Adipose tissue (tissue), 3 donors: ENCODE results near the gene APBB2. TPM values are rescaled to one million over a fixed set of nuclear protein-coding genes. Genes with fewer than 3 reads are reported as not detected.

Experiments
- H3K27ac ChIP-seq: one replicate; pipeline ENCODE4 v1.5.1; 2013; ENCODE audit warnings: low read depth, low read length
- WGBS, 3 donors: extraction: QIAGEN DNeasy Blood & Tissue Kit; methylation state at CpG; one replicate each; pipeline ENCODE4 v1.1.7; 2013; 5-methylcytosine and 5-hydroxymethylcytosine counted together
- polyA plus RNA-seq, 3 donors: library from polyadenylated mRNA; stranded (reverse); fragments of 200-250 nt; gene quantifications; one replicate each; pipeline ENCODE4 v1.2.3, GENCODE V29; 2013
- donor health status: healthy with polysubstance abuse.
- donor health status: Bipolar disorder and iron deficiency.
- donor health status: healthy.

Gene APBB2
- polyA plus RNA-seq, 3 donors: 6.1 to 36.6 (median 27.3) TPM

DNA sequence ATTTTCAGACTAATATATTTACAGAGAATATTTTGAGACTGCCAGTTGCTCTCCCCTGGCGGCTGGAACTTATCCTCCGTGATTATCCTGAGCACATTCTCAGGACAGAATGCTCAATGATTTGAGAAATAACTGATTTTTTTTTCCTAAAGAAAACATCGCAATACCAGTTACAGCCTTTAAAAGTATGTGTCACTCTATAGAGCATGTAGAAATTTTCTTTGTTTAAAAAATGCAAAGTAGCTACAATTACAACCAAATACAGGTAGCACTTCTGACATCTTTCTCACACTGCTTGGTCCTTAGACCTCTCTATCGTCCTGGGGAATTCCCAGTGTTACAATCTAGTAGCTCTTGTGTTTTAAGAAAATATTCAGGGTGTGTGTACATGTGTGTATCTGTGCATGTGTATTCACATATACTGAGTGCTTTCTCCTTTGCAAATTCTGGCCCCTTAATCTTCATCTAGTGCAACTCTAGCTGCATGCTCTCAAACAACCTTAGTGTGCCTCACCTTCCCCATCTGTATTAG, 13.8 kb downstream of the APBB2 start:
- H3K27ac ChIP-seq: no peak overlapping the region
- WGBS, 3 donors: 81 to 88% (median 82%) methylated on average over 4 of the region's 4 CpGs

DNA sequence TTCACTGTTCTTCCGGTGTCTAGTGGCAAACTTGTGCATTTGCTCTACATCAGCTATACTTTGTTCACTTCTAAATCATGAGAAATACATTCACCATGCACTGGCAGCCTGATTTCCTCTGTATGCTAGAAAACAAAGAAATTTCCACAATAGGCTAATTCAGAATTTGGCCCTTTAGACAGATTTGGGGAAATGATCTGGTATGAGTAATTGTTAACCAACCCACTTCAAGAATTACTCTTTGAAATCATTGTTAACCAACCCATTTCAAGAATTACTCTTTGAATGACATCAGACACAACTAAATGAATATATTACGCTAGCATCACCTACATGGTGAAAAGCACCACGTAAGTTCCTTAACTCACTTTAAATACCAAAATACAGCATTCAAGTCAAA, 14.6 kb downstream of the APBB2 start:
- 69 to 81% (median 79%) methylated on average over 3 of the region's 3 CpGs for WGBS, 3 donors
- H3K27ac ChIP-seq: no peak overlapping the region

DNA sequence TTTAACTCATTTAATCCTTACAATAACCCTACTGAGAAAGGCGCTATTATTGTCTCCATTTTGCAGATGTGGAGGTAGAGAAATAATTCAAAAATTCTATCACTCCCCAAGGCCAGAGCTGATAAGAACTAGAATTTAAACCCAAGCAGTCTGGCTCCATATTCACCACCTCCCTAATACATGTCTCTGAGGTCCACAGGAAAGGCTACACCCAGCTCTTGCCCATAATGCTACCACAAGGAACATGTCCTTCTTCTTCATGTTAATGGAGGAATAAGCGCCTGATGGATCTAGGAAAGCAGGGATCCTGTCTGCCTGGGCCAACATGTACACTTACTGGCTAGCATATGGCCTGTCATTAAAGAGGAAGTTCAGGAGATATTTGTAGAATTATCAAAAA, 16.3 kb downstream of the APBB2 start:
- no peak overlapping the region for H3K27ac ChIP-seq
- WGBS, 3 donors: 92 to 96% (median 94%) methylated on average over 2 of the region's 2 CpGs

DNA sequence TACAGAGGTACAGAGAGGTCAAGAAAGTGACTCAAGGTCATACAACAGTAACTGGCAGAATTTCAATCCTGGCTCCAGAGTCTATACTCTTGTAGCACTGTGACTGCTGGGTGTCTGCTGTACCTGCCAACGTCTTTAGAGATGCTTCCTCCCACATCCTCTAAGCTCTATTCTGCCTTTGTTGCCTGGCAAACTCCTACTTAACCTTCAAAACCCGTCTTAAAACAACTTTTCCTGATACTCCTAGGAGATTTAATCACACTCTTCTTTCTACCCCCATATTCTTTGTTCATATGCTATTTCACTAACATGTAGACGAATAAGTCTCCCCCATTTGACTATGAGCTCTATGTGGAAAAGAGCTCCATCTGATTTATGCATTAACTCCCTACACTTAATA, 16.8 kb downstream of the APBB2 start:
- 75 to 91% (median 84%) methylated on average over 3 of the region's 3 CpGs for WGBS, 3 donors
- no peak overlapping the region for H3K27ac ChIP-seq

DNA sequence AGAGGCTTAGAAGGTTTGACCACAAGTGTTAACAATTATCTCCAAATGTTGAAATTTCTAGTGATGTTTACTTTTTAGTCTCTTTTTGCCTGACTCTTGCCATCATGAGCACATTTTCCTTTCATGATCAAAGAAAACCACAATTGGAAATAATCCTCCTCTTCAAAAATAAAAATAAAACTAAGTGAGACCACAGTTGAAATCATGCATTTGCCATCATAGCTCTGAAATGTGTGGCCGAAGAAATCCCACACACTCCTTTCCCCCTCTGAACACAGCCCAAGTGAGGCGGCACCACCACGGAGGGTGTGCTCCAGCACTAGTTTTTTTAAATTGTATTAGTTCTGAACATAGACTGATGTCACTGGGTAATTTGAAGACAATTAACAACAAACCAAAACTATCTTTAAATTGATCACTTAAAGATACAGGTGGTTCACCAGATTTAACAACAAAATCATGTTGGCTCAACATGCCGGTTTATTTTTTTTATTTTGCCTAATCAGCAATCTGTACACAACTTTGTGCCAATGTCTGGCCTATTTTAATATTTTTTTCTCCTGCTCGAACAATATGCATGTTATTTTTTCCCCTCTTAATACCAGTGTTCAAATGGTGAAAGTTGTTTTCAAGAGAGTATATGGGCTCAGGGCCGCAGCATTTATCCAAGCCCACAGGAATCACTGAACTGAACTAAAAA, 17.6 kb downstream of the APBB2 start:
- H3K27ac ChIP-seq: no peak overlapping the region
- 68 to 76% (median 74%) methylated on average over 6 of the region's 6 CpGs for WGBS, 3 donors

DNA sequence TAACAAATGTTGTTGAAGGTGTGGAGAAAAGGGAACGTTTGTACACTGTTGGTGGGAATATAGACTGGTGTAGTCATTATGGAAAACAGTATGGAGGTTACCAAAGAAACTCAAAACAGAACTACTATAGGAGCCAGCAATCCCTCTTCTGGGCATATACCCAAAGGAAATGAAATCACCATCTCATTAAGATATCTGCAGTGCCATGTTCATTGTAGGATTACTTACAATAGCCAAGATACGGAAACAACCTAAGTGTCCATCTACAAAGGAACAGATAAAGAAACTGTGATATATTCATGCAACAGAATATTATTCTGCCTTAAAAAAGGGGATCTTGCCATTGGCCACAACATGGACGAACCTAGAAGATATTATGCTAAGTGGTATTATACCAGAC, 22.2 kb downstream of the APBB2 start:
- 86 to 90% (median 89%) methylated on average over 3 of the region's 3 CpGs for WGBS, 3 donors
- H3K27ac ChIP-seq: no peak overlapping the region

DNA sequence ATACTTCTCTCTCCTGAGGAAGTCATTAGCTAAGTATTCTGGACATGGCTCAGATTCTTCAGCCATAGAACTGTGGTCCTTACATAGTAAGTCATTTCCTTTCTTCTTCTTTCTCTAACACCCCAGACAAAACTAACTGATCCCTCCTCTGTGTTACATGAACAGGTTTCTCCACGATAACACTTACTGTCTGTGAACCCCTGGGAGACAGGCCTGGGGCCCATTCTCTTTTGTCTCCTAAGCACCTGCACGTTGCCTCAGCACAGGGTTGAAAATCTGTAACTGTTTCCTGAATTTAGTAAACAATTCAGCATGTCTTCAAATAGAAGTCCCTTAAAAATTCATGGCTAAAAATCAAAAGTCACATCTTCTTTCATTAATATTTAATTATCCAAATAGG, 24.7 kb downstream of the APBB2 start:
- no peak overlapping the region for H3K27ac ChIP-seq
- WGBS, 3 donors: 65 to 77% (median 66%) methylated on average over 2 of the region's 2 CpGs

DNA sequence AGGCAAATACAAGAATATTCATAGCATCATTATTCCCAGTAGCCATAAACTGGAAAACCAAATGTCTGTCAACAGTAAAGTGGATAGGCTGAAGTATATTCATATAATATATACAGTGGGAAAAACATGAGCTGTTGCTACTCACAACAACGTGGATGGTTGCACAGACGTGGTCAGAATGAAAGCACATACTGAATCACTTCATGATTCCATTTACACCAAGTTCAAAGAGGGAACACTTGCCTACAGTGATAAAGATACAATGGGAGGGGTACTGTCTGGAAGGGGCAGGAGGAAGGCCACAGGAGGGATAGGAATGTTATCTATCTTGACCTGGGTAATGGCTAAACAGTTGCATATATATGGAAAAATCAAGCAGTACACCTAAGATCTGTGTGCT, 25.3 kb downstream of the APBB2 start:
- WGBS, 3 donors: 64 to 84% (median 76%) methylated on average over 2 of the region's 2 CpGs
- H3K27ac ChIP-seq: no peak overlapping the region

DNA sequence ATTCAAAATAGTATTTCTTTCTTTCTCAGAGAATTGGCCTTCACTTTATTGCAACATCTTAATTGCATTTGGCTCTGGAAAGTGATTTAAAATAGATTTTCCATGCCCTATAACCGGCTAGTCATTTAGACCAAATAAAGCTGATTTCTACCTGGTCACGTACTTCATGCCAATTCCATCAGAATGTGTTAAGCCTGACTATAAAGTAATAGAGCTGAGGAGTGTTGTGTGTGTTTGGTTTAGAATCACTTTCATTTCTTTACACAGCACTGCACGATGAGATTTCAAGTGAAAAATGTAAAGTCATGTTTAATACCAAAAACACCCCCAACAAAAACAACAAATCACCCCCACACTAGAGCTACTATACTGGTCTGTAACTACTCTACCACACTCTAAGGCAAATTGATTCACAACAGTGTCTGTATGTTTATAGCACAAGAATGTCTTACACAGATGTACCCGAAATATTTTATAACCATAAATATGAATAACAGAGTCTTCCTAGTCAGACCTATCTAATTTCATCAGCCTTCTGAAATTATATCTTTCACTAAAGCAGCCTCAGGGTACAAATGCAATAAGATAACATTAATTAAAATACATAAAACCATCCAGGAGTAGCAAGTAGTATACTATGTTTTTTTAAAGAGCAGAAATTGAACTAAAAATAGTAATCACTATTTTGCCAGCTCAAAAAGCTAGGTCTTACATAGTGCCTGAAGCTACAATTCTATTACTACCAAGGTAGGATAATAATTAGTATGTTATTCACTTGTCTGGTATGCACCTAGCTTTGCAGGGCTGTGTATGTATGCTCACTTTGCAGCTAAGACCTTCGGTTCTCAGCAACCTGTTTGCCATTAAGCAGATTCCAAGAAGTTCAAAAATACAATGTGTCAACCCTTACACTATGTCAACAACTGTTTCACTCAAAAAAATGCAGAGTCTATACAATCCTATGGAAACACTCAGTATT, 28.4 kb downstream of the APBB2 start:
- WGBS, 3 donors: 38 to 48% (median 44%) methylated on average over 5 of the region's 5 CpGs
- no peak overlapping the region for H3K27ac ChIP-seq

DNA sequence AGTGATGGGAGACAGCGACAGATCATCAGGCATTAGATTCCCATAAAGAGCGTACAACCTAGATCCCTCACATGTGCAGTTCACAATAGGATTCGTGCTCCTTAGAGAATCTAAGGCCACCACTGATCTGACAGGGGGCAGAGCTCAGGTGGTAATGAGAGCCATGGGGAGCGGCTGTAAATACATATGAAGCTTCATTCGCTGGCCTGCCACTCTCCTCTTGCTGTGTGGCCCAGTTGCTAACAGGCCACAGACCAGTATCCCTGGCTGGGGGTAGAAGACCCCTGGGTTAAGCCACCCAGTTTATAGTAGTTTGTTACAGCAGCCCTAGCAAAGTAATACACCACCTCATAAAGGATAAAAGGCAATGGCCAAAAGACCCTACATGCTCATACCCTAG, 30.3 kb downstream of the APBB2 start:
- 77 to 94% (median 82%) methylated on average over 5 of the region's 5 CpGs for WGBS, 3 donors

DNA sequence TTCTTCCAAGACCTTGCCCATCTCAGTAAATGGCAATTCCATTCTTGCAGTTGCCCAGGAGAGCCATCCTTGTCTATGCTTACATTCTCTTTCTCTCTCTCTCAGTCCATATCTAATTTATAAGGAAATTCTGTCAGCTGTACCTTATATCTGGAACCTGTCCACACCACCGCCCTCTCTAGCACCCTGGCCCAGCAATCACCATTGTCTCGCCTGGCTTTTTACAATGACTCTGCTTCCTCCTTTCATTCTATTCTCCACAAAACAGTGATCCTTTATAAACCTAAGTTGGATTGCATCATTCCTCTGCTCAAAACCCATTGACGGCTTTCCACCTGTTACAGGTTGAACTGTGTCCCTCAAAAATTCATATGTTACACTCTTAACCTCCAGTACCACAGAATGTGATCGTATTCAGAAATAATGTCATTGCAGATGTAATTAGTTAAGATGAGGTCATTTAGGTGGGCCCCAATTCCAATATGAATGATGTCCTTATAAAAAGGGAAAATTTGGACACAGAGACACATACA, 31.3 kb downstream of the APBB2 start:
- no peak overlapping the region for H3K27ac ChIP-seq
- 87 to 97% (median 92%) methylated on average over 4 of the region's 4 CpGs for WGBS, 3 donors

More for the DNA sequence above, 30.3 kb downstream of the APBB2 start:
- no peak overlapping the region for H3K27ac ChIP-seq

DNA sequence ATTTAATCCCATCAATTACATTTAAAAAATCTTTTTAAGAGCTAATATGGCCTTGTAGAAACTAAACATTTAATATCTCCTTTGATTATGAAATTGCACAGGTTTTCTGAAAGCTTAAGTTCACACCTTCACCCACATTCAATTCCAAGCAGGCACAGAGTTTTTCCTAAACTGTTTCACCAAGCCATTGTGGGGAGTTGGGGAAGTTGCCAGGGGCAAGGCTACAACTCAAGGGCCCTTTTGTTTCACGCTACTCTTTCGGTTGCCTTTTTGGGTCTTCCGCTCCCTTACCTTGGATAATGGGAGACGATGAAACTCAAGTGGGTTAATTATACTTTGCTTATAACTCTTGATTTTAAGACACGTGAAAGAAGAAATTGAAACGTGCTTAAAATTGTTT, 33.3 kb downstream of the APBB2 start:
- WGBS, 3 donors: 96 to 97% (median 97%) methylated on average over 6 of the region's 6 CpGs
- no peak overlapping the region for H3K27ac ChIP-seq

DNA sequence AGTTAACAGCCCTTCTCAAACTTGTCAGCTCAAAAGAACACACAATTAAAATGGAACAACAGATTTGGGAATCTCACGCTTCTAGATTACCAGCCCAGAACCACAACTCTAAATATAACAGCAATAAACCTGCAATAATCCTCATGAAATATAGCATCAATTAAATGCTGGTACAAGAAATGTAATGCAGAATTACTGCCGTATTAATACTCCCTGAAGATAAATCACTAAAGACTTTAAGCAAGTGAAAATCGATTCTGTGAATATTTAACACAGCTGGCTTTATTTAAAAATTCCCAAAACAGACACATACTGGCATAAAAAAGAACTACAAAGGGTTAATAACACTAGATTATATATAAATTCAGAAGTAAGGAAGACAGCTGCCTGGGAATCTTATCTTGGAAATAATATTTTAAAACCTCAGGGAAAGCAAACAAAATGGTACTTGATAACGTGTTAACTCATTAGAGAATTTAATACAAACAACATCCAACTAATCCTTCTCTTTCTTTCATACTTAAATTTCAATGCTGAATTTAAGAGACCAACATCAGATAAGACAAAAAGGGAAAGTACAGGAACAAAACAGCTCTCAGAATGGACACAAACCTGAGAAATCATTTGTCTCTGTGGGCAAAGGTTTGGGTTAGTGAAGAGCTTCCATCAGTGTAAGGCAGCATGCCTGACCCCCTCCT, 34.7 kb downstream of the APBB2 start:
- H3K27ac ChIP-seq: no peak overlapping the region
- 24 to 66% (median 52%) methylated on average over 4 of the region's 4 CpGs for whole genome bisulfite sequencing, 3 donors

DNA sequence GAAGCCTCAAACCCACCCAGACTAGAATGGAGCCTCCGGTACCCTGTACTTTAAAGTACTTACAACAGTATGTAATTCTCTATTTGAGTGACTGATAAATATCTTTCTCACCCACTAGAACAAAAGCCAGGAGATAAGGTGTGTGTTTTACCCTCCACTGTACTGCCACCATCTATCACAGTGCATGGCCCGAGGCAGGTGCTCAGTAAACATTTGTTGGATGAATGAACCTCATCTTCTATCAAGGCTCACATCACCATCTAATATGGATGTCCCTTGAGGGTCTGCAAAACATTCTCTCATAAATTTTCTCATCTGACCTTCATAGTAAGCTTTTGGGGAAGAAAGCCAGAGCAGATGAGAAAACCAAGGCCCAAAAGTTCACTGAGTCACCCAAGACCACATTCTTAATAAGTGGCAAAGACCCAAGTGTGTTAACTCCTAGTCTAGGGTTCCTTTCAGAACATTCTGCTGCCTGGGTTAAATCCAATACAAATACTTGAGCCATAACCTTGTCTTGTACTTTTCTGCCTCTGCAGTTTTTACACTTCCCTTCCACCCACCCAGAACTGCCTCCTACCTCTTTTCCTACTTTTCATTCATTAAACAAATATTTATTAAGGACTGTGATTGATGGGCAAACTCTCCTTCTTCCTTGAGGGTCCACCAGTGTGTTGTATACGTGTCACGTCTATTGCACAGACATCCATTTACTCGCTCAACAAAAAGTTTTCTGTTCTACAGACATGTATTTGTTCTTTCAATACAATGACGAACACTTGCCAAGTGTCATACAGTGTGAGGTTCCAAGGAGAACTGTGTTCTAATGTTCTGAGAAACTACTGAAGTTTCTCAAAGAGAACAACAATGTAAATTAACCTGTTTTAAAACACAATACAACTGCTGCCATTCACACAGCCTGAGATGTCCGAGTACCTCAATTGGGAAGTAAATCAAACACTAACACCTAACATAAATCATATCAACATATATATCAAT, 35.7 kb downstream of the APBB2 start:
- H3K27ac ChIP-seq: no peak overlapping the region
- WGBS, 3 donors: 46 to 66% (median 60%) methylated on average over 7 of the region's 7 CpGs

DNA sequence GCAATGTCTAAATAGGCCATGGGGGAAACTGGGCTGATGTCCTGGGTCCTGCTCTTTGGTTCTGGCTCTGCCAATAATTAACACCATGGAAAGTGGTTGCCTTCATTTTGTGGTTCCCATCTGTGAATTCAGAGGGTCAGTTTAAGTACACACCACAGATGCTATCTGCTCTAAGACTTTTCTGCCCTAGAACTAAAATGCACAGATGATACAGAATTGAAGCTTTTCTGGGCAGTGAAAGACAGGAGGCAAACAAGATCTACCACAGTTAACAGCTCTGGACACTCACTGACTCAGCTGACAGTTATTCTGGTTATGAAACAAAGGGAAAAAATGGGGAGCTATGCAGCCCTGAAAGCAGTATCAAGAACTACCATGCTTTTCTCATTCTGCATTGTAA, 37.3 kb downstream of the APBB2 start:
- H3K27ac ChIP-seq: no peak overlapping the region

DNA sequence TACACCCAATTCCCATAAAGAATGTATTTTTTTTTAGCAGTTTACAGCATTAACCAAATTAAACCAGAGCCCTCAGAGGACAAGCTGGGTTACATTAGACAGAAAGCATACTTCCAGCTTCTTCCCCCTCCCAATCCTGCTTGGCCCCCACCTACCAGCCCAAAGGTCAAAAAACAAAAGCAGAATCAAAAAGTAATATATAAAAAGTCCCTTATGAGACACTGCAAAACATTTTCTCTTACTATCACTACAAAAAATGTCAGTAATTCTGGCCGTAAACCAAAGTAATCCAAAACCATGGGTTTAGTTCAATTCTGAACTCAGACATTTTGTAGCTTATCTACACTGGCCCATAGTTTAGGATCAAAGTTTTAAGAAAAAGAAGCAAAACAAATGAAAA, 38.0 kb downstream of the APBB2 start:
- no peak overlapping the region for H3K27ac ChIP-seq
- 51 to 69% (median 57%) methylated on average over 1 of the region's 1 CpG for WGBS, 3 donors

DNA sequence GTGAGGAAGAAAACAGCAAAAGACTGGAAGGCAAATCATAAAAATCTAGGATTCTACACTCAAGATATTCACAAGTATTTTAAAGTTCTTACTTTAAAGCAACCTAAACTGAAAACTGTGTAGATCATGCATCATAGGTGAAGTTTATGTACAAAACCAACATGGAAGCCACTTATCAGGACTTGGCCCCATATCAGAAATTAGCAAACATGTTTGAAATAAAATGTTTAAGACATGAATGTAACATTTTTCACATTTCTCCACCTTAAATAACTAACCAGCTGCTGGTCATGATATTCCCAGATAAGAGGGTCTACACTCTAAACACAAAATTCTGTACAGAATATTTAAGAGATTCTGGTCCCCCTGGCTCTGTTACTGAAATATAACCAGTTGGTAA, 38.5 kb downstream of the APBB2 start:
- no peak overlapping the region for H3K27ac ChIP-seq

DNA sequence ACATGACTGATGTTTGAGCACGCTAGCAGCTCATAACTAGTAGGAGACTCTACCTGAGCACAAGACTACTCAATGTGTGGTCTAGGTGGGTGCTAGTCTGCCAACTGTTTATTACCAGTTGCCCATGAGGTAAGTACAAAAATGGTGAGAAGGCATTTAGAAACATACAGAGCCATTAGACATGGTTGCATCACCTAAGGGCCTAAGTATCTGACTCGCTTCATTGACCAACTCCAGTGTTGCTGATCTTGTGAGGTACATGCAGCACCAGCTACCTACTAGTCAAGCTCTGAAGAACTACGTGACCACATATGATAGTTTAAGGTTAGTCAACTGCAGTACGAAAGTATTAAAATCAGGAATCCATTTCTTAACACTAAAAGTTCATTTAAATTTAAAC, 39.9 kb downstream of the APBB2 start:
- no peak overlapping the region for H3K27ac ChIP-seq
- 95 to 97% (median 97%) methylated on average over 4 of the region's 4 CpGs for WGBS, 3 donors
